HG03558 (cell line): ENCODE measurements around the gene SLC9A9.

ENCODE experiments used
- ATAC-seq: cut with Tn5 transposase; IDR thresholded peaks from one replicate; pipeline ENCODE4 v1.9.1; 2021; ENCODE audit warnings: moderate number of reproducible peaks; ENCODE audit not compliant: unreplicated experiment; ENCODE audit errors: extremely low read depth

Gene SLC9A9

DNA sequence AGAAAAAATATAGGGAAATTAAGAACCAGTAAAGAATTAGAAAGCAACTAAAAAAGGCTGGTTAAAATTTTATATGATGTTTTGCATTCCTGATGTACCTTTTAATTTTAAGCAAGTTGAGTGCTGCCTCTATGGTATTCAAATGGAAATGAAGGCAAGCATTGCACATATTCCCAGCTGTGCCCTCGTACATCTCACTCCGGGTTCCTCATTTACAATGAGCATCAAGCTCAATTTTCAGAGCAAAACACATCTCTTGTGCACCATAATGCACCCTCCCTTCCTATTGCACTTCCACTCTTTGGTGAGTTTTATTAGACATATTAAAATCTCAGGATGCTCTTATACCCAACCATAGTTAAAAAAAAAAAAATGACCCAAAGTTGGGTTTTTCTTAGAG, 460.8 kb downstream of the SLC9A9 start:
- ATAC-seq: no peak

DNA sequence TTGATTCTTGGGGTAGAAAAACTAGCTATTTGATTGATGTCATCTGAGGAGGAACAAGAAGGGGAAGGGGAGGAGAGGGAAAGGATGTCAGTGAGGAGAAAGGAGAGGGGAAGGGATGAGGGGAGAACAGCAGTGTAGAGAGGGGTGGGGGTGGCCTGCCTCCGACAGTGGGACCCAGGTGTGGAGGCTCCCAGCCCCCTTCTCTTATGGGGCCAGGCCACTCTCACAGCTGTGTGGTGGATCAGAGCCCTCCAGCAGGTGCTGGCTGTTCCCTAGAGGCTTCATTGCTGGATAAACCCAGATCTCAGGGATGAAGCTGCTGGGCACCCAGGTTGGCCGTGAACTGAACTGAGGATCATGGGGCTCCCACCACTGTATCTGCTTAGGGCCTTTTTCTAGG, 464.2 kb downstream of the SLC9A9 start:
- ATAC-seq: no peak

DNA sequence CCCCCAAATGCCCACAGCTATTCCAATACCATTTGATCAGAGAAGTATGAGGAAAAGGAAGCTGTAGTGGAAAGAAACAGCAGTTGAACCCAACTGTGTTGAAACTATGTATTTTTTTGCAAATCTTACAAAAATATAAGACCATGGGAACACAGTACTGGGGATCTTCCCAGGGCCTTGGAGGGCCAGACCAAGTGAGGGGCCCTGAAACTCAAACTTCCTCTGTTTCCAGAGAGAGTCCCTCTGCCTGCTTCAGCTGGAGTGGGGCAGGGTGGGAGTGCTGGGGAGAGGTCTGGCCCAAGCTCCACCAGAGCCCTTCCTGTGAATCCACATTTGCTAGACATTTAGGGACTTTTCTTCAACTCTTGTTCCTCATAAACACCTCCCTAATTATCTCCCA, 464.8 kb downstream of the SLC9A9 start:
- ATAC-seq: no peak

DNA sequence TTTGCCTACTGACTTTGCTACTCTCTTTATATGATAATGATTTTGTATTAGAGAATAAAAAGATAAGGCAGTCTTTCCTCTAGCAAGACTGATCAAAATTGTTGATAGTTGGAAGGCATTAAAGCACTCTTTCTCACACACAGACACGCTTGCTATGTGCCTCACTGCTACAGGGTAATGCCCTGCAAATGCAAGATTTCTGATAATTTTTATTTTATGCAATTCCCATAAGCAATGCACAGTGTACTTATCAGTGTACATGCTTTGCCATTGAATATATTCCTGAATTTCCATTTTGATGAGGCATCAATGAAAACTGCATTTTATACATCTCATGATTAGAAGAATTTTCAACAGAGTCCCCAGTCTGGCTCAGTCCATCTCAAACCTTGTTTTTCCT, 465.5 kb downstream of the SLC9A9 start:
- no peak for ATAC-seq

DNA sequence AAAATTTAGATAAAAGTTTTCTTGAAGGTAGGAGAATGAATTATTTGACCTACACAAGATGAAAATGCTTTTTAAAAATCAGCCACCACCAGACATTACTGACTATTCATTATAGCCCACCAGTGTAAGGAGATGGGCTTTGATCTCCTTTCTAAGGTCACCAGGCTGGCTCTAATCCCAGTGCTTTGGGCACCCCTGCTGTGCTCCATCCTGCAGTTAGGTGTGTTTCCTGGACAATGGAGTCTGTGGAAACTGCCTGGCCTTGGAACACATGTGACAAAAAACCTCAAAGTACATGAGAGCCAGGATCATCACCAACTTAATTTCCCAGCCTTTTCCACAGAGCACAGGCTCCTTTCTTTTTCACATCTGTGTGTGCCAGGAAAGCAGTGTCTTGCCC, 467.8 kb downstream of the SLC9A9 start:
- ATAC-seq: no peak

DNA sequence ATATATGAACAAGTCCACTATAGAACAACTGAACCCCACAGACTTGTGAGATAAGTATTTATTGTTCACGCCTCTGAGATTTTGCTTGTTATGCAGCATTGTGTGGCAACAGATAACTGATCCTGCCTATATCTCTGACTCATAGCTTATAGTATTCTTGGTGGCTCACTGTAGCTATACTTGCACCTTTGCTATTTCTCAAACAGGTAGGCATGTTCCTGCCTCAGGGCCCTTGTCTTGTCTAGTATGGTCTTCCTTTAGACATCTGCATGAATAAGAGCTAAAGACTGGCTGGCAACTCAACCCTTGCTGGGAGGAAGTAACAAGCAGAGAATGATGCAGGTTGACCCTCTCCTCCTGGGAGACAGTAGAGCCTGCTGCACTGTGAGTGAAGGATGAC, 472.6 kb downstream of the SLC9A9 start:
- no peak for ATAC-seq

DNA sequence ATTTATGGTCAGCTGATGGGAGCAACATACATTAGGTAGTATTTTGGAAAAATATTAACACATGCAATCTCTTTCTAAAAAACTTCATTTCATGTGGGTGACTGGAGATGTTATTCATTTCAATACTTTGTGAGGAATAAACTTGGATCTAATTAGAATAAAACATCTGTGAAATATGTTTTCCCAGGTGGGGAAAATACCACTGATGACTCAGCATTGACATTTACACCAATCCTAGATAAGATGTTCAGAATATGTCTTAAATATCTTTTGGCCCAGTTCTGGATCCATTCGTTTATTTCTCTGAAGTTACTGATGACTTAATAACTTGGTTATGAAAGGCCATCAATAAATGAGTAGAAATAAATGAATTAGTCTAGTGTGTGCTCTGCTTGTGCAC, 481.1 kb downstream of the SLC9A9 start:
- ATAC-seq: no peak

DNA sequence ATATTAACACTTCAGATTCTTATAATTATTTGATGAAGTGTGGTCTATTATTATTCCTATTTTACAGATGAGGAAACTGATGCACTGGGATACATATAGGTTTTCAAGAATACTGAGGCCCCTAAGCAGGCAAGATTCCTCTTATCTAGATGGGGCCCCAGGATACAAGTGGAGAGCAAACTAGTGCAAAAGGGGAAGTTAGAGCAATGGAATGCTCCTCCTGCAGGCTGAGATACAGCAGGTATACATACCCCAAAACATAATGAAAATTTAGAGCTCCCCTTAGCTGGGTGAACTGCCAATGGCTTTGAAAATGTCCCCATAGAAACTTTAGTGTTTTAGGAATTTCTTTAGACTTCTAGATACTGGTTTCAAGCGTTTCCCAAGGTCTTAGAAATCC, 481.6 kb downstream of the SLC9A9 start:
- ATAC-seq: no peak

DNA sequence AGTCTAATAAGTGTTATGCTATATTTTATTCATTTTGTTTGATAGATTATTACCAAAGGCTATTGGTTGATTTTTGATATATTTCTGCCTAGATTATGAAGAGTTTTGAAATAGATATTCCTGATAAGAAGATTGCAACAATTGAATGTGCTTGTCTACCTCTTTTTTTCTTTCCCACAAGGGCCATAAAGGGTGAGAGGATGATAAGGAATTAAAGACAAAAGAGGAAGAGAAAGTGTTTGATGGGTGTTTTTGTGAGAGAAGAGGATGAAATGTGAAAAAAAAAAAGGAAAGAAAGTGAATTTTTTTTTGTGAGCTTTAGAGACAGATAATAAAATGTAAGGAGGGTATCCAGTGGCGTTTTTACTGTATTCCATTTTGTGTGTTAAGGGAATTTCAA, 484.3 kb downstream of the SLC9A9 start:
- no peak for ATAC-seq

DNA sequence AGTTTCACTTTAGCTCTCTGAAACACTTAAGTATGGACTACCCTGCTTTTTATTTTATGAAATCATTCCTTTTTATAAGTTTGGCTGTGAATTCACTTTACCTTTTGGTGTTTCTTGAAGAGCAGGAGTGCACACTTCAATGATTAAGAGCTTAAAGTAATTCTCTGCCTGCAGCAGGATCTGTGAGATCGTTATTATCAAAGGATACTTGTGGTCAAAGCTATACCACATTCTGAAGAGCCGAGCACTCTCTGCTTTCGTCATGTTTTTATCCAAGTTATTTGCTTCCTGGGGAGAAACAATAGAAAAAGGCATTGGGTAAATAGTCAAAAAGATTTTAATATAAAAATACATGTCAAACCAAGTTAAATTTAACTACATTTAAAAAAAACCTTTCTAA, 485.0 kb downstream of the SLC9A9 start:
- ATAC-seq: no peak

DNA sequence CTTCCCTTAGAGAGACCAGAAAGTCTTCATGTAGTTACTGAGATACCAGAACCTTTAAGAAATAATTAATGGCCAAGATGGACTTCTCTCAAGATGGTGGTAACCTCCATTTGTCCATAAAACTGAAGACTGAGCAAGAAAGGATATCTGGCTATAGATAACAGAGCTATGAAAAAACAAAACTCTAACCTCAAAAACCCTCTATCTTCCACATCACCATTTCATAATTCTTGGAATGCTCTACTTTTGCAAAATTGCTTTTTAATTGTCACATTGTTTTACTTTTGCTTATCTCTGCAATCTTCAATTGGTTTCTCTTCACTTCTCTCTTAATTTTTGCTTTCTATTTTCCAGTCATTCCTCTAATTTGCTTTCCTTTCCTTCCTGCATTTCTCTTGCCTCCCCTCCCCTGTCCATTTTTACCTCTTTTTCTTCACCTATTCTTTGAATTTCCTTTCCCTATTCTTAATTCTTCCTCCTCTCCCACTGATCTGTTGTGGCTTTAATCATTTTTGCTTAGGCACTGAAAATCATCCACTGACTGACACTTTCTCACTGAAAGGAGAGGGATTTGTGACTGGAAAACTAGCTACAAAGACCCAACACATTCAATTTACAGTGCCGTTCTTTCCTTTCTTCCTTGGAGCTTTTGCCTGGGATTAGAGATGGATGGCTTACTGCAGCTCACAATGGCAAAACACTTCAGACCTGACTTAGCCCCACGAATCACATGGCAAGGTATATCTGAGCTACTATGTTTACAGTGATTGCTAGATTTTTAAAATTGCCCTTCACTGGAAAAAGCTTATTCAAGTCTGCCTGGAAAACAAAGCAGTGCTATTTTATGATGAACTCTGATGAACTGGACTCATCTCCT, 485.9 kb downstream of the SLC9A9 start:
- no peak for ATAC-seq

DNA sequence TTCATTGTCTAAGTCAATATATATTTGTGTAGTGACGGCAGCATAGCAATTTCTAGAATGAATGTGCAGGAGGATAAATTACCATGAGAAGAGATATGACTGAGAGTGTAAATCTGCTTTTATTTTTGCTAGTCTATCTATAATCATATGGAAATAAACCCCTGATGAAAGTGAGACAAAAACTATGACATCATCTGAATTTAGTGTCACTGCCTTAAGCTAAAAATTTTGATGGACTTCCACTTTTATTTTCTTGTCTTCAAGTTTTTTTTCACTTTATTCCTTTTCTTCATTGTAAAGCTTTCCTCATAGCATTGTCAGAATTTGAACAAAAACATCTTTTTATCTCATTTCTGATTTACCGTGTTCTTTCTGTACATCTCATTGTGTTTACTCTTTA, 486.7 kb downstream of the SLC9A9 start:
- ATAC-seq: no peak

DNA sequence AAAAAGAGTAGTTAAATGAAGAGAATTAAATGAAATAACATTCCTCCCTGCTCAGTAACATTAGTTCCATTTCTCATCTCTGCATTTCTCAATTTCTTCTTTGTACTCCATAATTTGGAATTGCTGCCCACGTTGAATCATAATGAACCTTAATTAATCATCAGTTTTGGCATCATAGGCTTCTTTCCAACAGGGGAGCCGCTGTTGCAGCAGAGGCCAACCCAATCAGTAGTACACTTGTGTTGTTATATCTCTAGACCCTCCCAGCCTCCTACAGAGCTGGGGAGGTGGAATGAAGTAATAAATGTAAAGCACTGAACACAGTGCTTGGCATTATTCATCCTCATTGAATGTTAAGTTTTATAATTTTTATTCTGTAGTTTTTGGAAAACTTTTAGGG, 488.0 kb downstream of the SLC9A9 start:
- no peak for ATAC-seq

DNA sequence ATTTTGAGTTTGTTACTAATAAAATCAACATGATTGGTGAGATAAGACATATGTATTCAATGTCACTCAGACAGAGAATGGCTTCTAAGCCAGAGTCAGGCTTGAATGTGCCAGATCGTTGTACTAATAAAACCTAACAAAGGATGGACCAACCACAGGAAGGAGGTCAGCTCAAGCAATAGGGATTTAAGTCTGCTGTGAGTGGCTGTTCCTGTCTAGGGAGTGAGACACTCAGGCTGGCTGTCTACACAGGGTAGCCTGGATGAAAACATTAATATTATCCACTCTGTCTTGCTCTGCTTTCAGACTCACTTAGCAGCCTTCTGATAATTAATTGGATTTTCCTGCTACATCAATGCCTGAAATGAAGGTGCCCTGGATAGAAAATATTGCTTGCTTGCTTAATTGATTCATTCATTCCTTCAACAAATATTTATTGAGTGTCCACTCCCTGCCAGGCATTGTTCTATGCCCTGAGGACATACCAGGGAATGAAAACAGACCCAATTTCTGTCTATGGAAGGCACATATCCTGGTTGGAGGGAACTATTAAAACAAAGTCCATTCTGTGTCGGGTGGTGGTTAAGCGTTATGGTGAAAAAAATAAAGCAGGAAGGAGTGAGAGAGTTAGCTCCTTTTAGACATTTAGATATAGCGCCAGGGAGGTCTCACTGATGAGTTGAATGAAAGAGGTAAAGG, 489.3 kb downstream of the SLC9A9 start:
- ATAC-seq: no peak

DNA sequence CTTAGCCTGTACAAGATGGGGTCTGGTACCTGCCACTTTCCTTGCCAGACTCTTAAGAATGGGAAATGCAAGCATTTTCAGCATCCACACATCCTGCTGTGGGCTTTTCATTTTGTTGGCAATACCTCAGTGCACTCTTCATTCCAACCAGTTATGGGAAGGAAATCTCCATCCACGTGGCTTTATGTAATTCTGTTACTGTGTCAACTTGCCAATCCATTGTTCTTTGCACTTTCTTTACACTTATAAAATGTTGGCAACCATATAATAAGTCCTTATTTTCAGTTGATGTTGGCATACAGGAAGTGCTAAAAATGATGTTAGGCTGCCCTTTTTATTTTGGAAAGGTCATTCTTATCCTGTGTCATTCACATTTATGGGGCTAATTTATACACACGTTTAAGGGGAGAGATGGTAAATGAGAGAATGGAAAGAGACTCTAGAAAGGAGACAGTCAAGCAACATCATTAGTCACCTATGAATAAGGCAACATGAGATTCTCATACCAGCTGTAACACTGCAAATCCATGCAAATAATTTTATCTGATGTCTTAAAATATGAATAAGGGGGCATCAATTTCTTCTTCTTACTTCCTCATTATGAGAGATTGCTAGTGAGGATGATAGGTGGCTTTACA, 490.0 kb downstream of the SLC9A9 start:
- no peak for ATAC-seq

DNA sequence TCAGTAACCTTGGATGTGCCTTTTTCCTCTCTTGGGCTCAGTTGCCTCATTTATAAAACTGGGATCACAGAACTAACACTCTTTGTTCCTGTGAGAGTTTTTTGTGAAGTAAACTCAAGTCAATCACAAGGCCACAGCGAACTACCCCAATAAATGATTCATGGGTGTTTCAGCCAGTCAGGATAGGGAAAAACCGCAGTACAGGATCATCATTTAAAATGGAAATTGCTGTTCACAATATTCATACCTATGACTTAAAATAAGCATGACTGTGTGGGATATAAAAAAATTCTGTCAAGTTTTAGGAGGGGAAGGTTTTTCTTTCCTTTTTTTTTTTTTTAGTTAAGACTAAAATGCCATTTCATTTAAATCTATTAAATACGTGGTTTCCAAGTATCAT, 490.6 kb downstream of the SLC9A9 start:
- no peak for ATAC-seq

DNA sequence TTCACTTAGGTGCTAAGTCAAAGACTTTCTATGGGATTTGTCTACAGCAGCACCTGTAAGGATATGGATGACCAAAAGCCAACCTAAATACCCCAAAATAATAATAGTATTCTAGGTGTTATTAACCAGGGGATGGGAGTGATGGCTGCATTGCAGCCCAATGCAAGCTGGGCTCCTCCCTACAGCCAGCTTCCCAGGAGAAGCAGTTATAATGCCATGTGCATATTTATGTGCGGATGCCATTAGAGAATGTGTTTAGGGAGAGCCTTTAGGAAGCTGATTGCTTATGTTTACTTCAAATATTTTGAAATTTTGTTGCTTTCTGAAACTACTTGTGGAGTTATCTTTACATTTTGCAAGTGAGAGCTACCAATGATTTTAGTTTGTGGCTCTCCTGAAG, 491.4 kb downstream of the SLC9A9 start:
- no peak for ATAC-seq

DNA sequence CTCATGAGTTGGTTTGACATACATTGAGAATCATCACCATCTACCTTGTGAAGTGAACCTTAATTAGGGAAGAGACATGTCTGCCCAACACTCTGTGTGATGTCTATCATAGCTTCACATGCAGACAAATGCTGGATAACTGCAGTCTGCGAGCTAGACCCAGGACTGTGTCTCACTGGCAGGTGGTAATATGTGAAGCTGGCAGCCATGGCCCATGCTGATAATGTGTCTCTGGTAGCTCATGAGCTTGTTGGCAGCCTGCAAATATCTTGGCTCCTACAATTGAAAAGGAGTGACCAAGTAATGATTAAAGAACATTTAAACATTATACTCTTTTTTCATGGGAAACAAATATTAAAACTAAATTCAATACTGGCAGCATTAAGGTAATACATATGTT, 493.9 kb downstream of the SLC9A9 start:
- no peak for ATAC-seq

DNA sequence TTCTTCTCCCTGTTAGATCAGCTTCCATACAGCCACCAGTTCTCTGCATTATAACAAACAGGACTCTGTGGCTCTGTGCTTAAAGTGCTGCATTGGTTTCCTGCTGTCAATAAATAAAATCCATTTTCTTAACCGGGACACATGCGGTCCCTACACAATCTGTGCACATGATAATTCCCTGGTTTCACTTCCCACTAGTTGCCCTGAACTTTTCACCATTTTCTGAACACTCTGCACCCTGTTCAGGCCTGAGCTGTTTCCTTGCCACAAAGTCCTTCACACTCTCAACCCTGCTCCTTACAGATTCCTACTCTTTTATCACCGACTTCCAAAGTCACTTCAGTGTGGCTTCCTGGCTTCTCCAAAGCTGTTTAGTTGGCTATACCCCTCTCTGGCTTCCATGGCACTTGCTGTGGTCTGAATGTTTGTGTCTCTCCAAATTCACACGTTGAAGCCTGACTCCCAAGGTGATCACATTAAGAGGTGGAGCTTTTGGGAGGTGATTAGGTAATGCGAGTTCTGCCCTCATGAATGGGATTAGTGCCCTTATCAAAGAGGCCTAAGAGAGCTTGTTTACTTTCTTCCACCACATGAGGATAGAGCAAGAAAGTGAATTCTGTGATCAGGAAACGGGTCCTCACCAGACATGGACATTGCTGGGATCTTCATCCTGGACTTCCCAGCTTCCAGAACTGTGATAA, 495.3 kb downstream of the SLC9A9 start:
- no peak for ATAC-seq

DNA sequence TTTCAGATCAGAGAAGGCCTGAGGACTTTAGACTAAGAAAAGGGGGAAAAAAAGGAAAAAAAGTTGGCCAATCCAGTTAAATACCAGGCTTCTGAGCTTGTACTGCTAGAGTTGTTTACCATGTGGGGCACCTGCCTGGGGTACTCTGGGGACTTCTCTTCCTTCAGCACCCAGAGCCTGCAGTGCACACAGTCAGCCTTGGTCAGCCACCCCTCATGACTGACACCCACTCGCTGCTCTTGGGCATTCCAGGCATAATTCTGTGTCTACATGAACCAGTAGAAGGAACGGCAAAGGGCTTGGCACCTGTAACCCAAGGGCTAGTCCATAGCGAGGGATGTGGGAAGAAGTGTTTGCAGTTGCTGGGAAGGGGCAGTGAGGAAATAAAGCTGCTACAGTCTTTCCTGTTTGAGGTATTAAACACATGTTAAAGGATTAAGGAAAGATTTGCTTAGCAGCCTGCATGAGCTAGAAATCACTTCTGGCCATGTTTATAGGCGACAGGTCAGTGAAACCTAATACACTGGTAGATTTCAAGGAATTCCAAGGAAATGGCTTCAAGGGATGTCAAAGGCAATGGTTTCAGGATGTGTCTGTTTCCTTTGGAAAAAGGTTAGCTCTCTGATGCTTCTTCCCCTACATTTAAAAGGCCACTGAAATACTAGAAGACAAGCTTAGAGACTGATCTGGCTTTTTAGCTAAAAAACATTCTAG, 496.2 kb downstream of the SLC9A9 start:
- ATAC-seq: no peak
